HEK293T (cell line): ENCODE measurements around the gene RETREG3.

Experiments
- ELF4 ChIP-seq: fragments of 450-650 bp; IDR thresholded peaks from 2 replicates; pipeline ENCODE4 v1.6.1; 2017; ENCODE audit warnings: antibody characterized with exemption
- FOXK2 ChIP-seq: fragments of 450-650 bp; IDR thresholded peaks from 2 replicates; pipeline ENCODE4 v1.6.1; 2016; ENCODE audit warnings: mild to moderate bottlenecking
- FOXM1 ChIP-seq: fragments of 450-650 bp; IDR thresholded peaks from 2 replicates; pipeline ENCODE4 v1.6.1; 2017; ENCODE audit warnings: mild to moderate bottlenecking, borderline replicate concordance
- HDGF ChIP-seq: fragments of 450-650 bp; IDR thresholded peaks from 2 replicates; pipeline ENCODE4 v1.6.1; 2017; ENCODE audit warnings: antibody characterized with exemption, borderline replicate concordance
- SP1 ChIP-seq: fragments of 450-650 bp; IDR thresholded peaks from 2 replicates; pipeline ENCODE4 v1.6.1; 2017
- SUZ12 ChIP-seq: fragments of 450-650 bp; IDR thresholded peaks from 2 replicates; pipeline ENCODE4 v1.6.1; 2016; ENCODE audit warnings: mild to moderate bottlenecking
- TARDBP ChIP-seq: fragments of 450-650 bp; IDR thresholded peaks from 2 replicates; pipeline ENCODE4 v1.6.1; 2016

DNA sequence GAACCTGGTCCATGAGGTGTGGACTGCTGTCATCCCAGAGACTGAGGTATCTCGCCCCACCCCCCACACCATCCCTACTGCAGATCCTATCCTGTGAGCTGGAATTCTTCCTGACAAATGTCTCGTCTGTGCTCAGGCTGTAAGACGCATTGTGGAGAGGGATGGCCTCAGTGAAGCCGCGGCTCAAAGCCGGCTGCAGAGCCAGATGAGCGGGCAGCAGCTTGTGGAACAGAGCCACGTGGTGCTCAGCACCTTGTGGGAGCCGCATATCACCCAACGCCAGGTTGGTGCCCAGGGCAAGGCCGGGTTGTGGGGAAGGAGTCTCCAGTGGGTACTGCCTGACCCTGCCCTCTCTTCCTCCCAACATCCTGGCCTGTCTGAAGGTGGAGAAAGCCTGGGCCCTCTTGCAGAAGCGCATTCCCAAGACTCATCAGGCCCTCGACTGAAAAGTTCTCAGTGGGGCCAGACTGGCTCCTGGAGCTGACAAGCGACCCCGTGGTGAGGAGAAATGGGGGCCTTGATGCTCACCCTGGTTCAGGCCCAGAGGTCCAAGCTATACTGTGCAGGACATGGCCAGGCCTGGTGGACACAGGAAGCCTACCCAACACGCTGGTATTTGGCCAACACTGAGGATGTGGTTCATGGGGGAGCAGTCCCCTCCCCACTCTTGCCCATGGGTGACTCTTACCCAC, 43.5 kb downstream of the RETREG3 start:
- TF ChIP-seq FOXK2 (no peak), ELF4 (no peak), SP1 (no peak), TARDBP (no peak), FOXM1 (no peak), SUZ12 (no peak), HDGF (no peak)
